ENCODE results near the gene GPR37. TPM values are rescaled to one million over a fixed set of nuclear protein-coding genes. Genes with fewer than 3 reads are reported as not detected.

Gene GPR37
- total RNA-seq, 1 donor from 2014 or later = 4.7 TPM

DNA sequence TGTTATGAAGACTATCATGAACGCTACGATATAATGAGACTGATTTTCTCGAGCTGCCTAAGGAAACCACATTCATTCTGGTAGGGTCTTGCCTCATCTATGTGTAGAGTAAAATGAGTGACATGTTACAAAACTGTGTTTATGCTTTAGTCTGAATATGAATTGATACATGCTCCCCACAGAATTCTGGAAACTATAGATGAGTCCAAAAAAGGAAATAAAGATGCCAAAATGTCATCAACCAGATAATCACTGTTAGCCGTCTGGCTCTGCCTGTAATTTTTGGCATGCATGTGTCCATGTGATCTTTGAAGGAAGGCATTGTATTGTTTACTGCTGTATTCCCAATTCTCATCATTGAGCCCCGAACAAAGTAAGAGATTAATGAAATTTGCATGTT is 42.6 kb upstream of the GPR37 start:
- peaks cover 3% of the 10 kb centered on the region for H3K4me1 Mint-ChIP-seq
- TF ChIP-seq, protein P1, sequence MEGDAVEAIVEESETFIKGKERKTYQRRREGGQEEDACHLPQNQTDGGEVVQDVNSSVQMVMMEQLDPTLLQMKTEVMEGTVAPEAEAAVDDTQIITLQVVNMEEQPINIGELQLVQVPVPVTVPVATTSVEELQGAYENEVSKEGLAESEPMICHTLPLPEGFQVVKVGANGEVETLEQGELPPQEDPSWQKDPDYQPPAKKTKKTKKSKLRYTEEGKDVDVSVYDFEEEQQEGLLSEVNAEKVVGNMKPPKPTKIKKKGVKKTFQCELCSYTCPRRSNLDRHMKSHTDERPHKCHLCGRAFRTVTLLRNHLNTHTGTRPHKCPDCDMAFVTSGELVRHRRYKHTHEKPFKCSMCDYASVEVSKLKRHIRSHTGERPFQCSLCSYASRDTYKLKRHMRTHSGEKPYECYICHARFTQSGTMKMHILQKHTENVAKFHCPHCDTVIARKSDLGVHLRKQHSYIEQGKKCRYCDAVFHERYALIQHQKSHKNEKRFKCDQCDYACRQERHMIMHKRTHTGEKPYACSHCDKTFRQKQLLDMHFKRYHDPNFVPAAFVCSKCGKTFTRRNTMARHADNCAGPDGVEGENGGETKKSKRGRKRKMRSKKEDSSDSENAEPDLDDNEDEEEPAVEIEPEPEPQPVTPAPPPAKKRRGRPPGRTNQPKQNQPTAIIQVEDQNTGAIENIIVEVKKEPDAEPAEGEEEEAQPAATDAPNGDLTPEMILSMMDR (IDR thresholded peaks at IDR 0.05; ENCODE audit: unreplicated experiment) = no peak
- no peaks in the 10 kb centered on the region for H3K36me3 Mint-ChIP-seq
- H3K27me3 Mint-ChIP-seq (ENCODE audit: low read depth) = no peaks in the 10 kb centered on the region
- DNase-seq (ENCODE audit: low spot score in 2 of 2, unreplicated experiment in 2 of 2) = no peak
- H3K27ac Mint-ChIP-seq = no peak overlapping the region
- no peak overlapping the region for H3K4me3 Mint-ChIP-seq
- H3K9me3 Mint-ChIP-seq = no peaks in the 10 kb centered on the region

DNA sequence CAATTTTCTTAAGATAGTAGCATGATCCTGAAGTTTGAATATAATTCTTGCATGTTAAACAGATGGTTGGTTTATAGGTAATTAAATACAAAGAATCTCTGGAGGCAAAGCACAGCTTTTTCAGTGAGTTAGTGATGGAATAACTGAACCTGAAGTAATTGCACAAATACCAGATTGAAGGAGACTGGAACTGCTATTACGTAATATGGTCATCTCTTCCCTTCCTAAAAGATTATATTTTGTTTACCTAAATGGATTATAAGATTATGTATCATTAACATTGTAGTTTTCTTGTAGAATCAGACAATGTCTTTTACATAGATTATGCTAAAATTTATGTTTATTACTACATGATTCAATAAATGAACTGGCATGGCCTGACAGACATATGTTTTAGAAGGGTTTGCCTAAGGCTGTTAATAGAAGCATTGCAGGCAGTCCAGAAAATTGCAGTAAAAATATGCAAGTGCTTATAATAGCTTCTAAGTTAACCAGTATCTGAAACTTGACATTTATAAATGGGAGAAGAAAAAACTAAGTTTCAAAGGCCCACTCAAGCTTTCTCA is 35.8 kb upstream of the GPR37 start:
- H3K4me1 Mint-ChIP-seq = no peaks in the 10 kb centered on the region
- TF ChIP-seq, protein P1 (IDR thresholded peaks at IDR 0.05; ENCODE audit: unreplicated experiment) = no peak
- no peaks in the 10 kb centered on the region for H3K27me3 Mint-ChIP-seq (ENCODE audit: low read depth)
- peaks cover 4% of the 10 kb centered on the region for H3K9me3 Mint-ChIP-seq
- no peak overlapping the region for H3K4me3 Mint-ChIP-seq
- no peak for DNase-seq (ENCODE audit: low spot score in 2 of 2, unreplicated experiment in 2 of 2)
- H3K36me3 Mint-ChIP-seq = no peaks in the 10 kb centered on the region
- no peak overlapping the region for H3K27ac Mint-ChIP-seq

DNA sequence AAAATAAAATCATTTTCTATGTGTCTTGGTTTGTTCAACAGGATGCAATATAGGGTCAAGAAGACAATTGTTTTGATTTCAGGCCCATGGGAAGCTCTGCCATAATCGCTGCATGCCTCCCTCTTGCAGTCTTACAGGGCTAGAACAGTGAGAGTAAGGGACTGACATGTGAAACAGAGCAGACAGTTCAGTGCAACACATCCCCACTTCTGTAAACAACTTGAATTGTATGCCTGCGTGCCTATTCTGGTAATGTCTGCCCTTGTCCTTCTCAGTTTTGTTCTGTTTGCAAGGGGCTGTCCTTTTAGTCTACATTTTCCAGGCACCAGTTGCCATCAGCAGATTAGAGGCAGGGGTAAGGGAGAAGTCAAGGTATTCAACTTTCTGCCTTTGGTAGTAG is 34.8 kb upstream of the GPR37 start:
- TF ChIP-seq, protein P1 (IDR thresholded peaks at IDR 0.05; ENCODE audit: unreplicated experiment) = no peak
- H3K4me1 Mint-ChIP-seq = no peaks in the 10 kb centered on the region
- no peaks in the 10 kb centered on the region for H3K36me3 Mint-ChIP-seq
- H3K4me3 Mint-ChIP-seq = no peak overlapping the region
- DNase-seq (ENCODE audit: low spot score in 2 of 2, unreplicated experiment in 2 of 2) = no peak
- no peak overlapping the region for H3K27ac Mint-ChIP-seq
- H3K27me3 Mint-ChIP-seq (ENCODE audit: low read depth) = no peaks in the 10 kb centered on the region
- peaks cover 14% of the 10 kb centered on the region for H3K9me3 Mint-ChIP-seq

DNA sequence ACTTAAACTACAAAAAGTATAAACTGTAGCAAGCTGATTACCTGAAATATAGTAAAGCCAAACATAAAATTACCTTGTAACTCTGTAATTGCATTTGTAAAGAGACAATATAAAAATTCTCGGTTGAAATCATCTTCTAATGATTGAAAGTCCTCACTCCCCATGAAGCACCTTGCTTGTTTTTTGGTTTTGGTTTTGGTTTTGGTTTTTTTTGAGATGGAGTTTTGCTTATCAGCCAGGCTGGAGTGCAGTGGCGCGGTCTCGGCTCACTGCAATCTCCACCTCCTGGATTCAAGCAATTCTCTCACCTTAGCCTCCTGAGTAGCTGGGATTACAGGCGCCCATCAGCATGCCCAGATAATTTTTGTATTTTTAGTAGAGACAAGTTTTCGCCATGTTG is 33.9 kb upstream of the GPR37 start:
- DNase-seq (ENCODE audit: low spot score in 2 of 2, unreplicated experiment in 2 of 2) = no peak
- no peaks in the 10 kb centered on the region for H3K36me3 Mint-ChIP-seq
- peaks cover 14% of the 10 kb centered on the region for H3K9me3 Mint-ChIP-seq
- H3K4me1 Mint-ChIP-seq = no peaks in the 10 kb centered on the region
- H3K4me3 Mint-ChIP-seq = no peak overlapping the region
- H3K27me3 Mint-ChIP-seq (ENCODE audit: low read depth) = no peaks in the 10 kb centered on the region
- TF ChIP-seq, protein P1 (IDR thresholded peaks at IDR 0.05; ENCODE audit: unreplicated experiment) = no peak
- H3K27ac Mint-ChIP-seq = no peak overlapping the region

DNA sequence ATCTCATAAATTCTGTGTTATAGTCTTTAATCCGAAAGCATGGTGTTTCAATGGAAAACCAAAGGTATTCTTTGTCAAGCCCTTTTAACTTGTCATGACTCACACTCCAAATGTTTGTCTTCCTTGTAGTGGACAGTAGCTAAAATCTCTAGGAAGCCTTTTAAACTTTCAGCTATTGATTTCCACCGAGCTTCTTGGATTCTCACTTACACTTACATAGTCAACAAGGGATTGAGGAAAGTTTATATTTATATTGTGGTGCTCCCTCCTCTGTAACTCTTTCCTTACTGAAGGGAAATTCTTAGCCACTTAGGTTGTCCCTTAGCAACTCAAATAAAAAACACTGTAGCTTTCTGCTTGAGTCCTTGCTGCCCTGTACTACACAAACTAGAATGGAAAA is 31.2 kb upstream of the GPR37 start:
- H3K27me3 Mint-ChIP-seq (ENCODE audit: low read depth) = no peaks in the 10 kb centered on the region
- H3K4me3 Mint-ChIP-seq = no peak overlapping the region
- TF ChIP-seq, protein P1 (IDR thresholded peaks at IDR 0.05; ENCODE audit: unreplicated experiment) = no peak
- H3K36me3 Mint-ChIP-seq = no peaks in the 10 kb centered on the region
- no peak for DNase-seq (ENCODE audit: low spot score in 2 of 2, unreplicated experiment in 2 of 2)
- peaks cover 14% of the 10 kb centered on the region for H3K9me3 Mint-ChIP-seq
- no peak overlapping the region for H3K27ac Mint-ChIP-seq
- H3K4me1 Mint-ChIP-seq = peaks cover 11% of the 10 kb centered on the region

DNA sequence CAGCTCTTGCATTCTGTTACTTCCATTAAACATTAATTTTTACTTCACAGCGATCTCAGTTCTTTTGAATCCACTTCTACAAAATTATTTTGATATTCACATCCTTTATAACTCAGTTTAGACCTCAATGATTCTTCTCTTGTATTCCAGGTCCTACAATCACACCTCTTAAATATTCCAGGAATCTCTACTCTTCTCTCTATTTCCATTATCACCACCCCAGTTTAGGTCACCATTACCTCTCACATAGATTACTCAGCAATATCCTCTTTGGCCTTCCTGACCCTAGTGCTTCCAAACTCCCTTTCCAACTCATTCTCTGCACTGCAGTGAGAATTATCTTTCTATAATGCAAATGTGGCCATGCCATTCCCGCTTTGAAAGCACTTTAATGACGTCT is 27.1 kb upstream of the GPR37 start:
- Mint-ChIP-seq H3K27ac (no peak overlapping the region), H3K27me3 (ENCODE audit: low read depth) (no peaks in the 10 kb centered on the region), H3K36me3 (no peaks in the 10 kb centered on the region), H3K4me1 (peaks cover 21% of the 10 kb centered on the region), H3K4me3 (no peak overlapping the region), H3K9me3 (peaks cover 14% of the 10 kb centered on the region)
- TF ChIP-seq, protein P1 (IDR thresholded peaks at IDR 0.05; ENCODE audit: unreplicated experiment) = no peak
- no peak for DNase-seq (ENCODE audit: low spot score in 2 of 2, unreplicated experiment in 2 of 2)

Data from mesothelial cell of epicardium (in vitro differentiated cells).